Measurements from ENCODE around the gene PDE12.
"Not testable (repeated sequence)": the region's sequence is repeated elsewhere in the genome, so short reads cannot be mapped to it uniquely, and the experiment has no call there.

The PDE12 gene

DNA sequence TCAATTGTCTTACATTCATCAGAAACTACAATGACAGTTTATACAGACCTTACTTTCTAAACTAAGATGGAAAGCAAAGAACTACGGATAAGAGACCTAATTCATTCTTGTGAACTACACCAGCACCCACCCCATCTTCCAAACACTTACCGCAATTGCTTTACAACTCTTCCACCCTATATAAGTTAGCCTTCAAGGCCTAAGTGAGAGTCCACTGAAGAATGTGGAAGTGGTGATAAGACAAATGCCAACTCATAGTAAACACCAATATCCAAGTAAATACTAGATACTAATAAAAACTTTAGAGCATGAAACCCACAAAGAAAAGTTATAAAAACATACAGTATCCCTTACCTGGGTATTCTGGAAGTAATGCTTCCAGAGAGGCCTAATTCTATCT lies 27.5 kb downstream of the PDE12 start:
- no peak for DNase-seq (ENCODE audit: low read depth)

DNA sequence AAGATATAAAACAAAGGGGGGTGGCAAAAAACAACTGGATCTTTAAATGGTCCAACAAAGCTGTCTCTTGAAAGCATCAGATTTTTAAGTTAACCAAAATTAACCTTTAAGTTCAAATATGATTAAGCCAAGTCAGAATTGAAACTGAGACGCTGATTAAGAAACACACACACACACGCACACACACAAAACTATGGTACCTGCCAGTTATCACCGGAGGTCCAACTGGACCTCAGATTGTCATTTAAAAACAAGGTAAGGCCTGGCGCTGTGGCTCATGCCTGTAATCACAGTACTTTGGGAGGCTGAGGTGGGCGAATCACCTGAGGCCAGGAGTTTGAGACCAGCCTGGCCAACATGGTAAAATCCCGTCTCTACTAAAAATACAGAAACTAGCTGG lies 30.7 kb downstream of the PDE12 start:
- no peak for DNase-seq (ENCODE audit: low read depth)

DNA sequence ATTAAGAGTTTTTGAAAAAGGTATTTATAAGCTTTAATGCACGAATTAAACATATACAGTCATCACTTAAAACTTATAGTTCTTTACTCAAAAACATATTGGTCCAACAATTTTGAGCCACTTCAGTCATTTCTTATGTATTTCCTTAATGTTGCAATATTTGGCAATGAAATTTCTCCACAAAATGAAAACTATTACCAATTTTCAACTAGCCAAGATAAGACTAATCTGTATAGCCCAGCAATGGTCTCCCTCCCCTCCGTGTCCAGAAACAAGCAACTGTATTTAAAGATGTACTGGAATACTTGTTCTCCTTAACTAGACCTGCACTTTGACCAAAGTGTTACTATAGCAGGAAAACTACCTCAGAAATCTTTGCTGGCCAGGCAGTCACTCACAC lies 31.8 kb downstream of the PDE12 start:
- no peak for DNase-seq (ENCODE audit: low read depth)

DNA sequence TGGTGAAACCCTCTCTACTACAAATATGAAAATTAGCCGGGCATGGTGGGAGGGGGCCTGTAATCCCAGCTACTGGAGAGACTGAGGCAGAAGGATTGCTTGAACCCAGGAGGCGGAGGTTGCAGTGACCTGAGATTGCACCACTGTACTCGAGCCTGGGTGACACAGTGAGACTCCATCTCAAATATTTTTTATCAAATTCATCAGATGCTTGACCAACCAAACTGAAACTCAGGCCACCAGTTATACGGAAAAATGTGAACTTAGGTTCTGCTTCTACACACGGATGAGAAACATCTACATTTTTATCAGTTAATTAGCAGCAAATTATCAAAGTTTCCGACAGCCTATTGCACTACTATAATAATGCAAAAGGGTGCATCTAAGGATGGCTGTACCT lies 36.2 kb downstream of the PDE12 start:
- no peak for DNase-seq (ENCODE audit: low read depth)

DNA sequence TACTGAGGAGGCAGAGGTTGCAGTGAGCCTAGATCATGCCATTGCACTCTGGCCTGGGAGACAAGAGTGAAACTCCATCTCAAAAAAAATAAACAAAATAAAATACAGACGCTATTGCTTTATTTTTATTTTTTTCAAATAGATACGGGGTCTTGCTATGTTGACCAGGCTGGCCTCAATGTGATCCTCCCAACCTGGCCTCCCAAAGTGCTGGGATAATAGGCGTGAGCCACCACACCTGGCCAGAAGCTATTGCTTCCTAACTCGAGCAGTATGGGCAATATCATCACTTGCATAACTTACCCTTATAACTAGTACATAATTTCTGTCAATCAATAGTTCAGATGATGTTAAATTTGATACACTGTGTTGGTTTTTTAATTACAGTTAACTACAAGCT lies 38.1 kb downstream of the PDE12 start:
- DNase-seq (ENCODE audit: low read depth) = no peak

DNA sequence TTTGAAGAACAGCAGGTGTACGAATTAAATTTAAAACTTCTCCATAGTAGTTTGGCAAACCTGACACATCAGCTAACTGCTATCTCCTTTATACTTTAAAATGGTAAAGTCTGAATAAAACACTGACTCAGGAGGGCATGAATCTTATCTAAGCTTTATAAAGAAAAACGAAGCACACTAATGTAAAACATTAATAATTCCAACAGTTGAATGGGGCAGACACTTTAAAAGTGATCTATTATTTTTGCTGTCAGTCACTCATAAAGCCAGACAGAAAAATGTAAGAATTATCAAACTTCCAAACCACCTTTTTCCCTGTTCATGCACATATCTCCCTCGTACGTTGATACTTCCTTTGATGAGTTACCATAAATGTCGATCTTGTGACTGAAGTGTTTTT lies 38.5 kb downstream of the PDE12 start:
- no peak for DNase-seq (ENCODE audit: low read depth)

DNA sequence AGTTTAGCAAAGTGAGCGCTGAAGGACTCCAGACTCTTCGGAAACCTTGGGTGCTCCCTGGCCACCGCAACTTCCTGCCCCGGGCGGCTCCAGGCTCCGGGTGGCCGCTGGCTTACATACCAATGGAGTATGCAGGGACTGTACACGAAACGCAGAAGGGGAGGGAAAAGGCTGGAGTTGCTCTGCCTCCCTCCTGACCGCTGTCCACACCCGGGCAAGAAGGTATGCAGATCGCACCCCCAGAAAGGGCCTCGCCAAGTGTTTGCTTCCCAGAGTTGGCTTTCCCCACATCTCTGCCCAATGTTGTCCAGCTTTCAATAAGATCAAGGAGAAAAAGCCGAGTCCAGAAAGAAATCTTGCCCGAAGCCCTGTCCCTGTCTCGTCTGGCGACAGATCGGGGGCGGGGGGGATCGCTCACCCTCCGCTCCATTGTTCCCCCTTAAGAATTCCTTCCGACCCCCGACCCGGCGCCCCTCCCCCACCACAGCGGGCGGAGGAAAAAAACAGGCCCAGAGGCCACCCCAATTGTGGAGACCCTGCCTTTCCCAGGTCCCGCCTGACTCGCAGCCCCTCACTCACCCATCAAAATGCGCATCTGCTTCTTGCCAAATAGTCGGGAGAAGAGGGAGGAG lies 40.5 kb downstream of the PDE12 start:
- peak; percentile 34 for DNase-seq (ENCODE audit: low read depth)

DNA sequence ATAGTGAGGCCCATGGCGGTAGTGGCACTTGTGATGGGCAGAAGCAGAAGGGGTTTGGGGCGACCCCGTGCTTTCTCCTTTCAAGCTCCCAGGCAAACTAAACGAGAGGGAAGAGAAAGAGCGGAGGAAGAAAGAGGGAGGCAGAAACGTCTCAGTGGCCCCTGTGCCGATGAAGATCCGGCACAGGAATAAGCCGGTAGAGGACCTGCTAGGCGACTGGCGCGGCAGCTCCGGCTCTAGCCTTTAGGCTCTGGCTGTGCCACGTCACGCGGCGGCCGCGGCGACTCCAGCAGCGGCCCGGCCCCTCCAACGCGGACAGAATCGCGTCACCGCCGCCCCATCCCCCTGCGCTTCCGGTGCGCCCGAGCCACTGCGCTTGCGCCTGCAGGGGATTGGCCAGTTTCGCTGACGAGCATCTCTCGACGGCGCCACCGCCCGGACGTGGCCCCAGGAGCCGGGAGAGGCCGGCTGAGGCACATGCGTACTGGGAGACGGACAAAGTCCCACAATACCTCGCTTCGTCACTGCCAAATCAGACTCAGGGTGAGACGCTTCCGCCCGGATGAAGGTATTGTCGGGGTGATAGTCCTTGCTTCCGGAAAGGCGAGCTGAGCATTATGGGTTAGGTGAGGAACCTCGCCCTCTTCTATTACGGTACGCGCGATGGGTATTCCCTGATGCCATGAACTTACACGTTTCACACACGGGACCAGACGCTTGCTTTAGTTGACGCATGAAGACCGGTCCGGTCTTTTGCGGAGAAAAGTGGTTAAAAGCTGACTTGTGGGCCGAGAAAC lies 41.3 kb downstream of the PDE12 start, which contains the start of gene ARF4:
ARF4 (minus strand) TSS at position 218 of the 797 bp plus-strand sequence; CDS start at position 14, 204 bp downstream.
- peak; percentile 97 for DNase-seq (ENCODE audit: low read depth)

DNA sequence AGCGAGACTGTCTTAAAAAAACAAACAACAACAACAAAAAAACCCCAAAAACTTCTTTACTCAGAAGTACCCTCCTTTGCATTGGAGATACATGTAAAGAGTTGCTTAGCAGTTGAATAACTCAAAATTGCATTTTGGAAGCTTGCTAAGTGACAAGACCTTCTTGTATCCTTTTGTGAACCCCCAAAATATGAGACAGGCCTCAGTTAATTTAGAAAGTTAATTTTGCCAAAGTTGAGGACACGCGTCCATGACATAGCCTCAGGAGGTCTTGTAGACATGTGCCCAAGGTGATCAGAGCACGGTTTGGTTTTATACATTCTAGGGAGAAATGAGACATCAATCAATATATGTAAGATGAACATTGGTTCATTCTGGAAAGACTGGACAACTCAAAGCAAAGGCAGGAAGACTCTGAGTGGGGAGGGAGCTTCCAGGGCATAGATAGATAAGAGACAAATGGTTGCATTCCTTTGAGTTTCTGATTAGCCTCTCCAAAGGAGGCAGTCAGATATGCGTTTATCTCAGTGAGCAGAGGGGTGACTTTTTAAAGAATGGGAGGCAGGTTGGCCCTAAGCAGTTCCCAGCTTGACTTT lies 42.8 kb downstream of the PDE12 start:
- DNase-seq (ENCODE audit: low read depth) = no peak

DNA sequence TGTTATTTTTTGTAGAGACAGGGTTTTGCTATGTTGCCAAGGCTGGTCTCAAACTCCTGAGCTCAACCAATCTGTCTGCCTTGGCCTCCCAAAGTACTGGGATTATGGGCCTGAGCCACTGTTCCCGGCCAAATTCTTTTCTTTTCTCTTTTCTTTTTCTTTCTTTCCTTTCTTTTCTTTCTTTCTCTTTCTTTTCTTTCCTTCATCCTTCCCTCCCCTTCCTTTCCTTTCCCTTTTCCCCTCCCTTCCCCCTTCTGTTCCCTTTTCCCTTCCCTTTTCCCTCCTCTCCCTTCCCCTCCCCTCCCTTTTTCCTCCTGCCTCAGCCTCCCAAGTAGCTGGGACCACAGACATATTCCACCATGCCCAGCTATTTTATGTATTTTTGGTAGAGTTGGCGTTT lies 44.1 kb downstream of the PDE12 start:
- no peak for DNase-seq (ENCODE audit: low read depth)

DNA sequence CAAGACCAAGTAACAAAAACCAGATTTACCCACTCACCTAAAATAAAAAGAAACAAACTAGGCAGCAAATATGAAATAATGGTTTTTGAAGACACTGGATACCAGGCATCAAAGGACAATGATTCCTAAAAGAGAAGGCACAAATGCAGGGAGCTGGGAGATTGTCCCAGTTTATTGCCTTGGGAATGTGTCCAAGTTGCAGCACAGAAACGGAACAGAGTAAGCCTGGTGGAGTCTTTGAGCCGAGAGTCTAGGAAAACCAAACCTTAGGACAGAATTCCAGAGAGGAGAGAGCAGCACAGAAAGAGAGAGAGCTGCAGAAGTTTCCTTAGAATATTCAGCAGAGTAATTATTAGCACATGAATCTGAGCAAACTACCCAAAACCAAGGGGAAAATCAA lies 48.9 kb downstream of the PDE12 start:
- DNase-seq (ENCODE audit: low read depth) = no peak

DNA sequence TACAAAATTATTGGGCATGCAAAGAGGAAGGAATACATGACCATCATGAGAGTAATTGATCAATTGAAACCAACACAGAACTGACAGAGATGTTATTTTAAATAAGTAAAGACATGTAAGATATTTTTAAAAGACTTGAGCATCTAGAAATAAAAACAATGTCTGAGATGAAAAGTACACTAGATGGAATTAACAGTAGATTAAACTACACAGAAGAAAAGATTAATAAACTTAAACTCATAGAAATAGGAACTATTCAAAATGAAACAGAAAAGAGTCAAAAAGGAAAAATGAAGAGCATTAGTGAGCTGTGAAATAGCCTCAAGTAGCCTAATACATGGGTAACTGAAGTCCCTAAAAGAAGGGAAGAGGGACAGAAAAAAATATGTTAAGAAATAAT lies 49.6 kb downstream of the PDE12 start:
- no peak for DNase-seq (ENCODE audit: low read depth)

DNA sequence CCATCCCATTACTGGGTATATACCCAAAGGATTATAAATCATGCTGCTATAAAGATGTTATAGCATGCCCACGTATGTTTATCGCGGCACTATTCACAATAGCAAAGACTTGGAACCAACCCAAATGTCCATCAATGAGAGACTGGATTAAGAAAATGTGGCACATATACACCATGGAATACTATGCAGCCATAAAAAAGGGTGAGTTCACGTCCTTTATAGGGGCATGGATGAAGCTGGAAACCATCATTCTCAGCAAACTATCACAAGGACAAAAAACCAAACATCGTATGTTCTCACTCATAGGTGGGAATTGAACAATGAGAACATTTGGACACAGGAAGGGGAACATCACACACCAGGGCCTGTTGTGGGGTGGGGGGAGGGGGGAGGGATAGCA lies 55.8 kb downstream of the PDE12 start:
- DNase-seq (ENCODE audit: low read depth) = not testable (repeated sequence)

DNA sequence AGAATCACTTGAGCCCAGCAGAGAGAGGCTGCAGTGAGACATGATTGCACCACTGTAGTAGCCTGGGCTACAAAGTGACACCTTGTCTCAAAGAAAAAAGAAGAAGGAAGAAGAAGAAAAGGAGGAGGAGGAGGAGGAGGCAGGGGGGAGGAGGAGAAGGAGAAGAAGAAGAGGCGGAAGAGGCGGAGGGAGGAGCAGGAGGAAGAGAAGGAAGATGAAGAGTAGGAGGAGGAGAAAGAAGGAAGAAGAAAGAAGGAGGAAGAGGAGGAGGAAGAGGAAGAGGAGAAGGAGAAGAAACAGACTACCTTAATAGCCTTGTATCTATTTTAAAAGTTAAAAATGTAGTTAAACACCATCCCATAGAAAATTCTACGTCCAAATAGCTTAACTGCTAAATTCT lies 60.2 kb downstream of the PDE12 start:
- DNase-seq (ENCODE audit: low read depth) = no peak

Measured in stimulated activated CD8-positive, alpha-beta memory T cell treated with anti-CD3 and anti-CD28 coated beads, Interleukin-15, amount 100 ng/mL, for 1 hour (primary cell).